Activated CD8-positive, alpha-beta memory T cell treated with anti-CD3 and anti-CD28 coated beads, Interleukin-2, amount 50 U/mL, for 1 hour (primary cell): ENCODE measurements around the gene CLEC9A.

Experiments used
- DNase-seq: peaks from one replicate; pipeline ENCODE4 v3.0.0-alpha.2; 2020; ENCODE audit errors: extremely low read depth

The CLEC9A gene

DNA sequence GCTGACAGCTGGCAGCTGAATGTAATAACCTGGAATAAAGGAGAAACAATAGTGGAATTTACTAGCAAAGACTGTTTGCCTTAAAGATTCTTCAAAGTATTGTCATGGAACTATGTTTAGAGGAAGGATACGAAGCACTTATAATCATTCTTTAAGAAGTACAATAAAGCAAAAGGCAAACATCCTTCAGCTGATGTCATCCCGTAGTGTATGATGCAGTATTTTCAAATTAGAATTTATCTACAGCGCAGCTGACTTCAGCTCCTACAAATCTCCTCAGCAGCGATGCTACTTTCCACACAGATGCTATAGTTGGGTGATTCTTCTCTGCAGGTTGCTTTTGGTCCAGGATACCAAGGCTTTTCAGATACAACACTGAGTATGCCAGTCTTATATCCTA lies 36.8 kb downstream of the CLEC9A start:
- DNase-seq = no peak

DNA sequence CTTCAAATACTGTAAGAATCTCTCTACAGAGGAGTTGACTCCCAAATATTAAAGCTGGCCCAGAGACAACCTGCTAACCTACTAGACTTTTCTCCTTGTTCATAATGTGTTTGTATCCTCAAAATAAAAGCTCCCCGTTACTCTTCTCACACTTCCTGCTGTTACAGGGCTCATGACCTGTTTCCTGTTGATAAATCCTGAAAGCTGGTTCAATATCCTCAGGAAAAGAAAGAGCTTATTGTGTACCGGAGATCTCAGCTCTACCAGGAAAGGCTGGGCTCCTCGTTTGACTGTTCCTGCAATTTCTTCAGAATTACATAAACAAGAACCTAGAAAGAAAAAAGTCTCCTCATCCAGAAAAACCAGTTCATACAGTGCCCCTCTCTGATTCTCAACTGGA lies 37.5 kb downstream of the CLEC9A start:
- no peak for DNase-seq

DNA sequence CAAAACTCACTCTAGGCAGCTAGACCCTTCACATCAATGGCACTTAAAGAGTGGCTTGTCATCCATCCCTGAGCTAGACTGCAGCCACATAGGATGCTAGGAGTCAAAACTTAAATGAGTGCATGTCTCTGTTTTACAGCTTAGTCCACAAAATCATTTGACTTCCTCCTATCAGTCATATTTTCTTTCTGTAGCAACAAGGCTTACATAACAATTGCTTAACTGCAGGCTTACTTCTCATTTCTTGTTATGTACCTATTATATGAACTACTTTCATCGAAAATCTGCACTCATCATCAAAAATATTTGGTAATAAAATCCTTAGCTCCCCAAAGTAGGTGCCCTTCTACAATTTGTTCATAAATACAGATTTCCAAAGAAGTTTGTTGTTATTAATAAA lies 38.2 kb downstream of the CLEC9A start:
- no peak for DNase-seq

DNA sequence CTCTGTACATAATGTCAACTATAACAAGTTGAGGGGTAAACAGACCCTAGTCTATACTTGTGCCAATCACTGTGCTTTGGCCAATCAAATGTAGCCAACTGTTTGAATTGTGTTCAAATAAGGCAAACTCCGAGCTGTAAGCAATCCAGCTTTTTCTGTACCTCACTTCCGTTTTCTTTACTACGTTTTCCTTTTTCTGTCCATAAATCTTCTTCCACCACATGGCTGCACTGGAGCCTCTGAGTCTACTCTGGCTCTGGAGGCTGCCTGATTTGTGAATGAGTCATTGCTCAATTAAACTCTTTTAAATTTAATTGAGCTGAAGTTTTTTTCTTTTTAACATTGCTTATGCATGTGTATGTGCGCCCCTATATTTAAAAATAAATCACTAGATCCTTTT lies 38.6 kb downstream of the CLEC9A start:
- DNase-seq = no peak

DNA sequence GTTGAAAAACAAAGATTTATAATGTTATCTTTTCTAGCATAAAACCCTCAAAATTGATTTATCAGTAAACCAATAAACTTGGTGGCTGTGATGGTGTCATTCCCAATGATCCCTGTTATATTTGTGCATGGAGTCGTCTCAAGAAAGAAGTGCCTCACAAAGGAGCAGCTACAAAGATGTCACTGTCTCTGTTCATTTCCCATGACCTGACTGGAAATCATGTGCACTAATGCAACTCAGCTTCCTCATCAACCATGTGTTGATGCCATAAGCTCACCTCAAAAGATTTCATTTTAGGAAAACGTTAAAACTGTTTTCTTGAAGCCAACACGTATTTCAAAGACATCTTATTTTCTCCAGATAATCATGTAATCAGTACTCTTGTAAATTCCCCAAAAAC lies 39.5 kb downstream of the CLEC9A start:
- no peak for DNase-seq

DNA sequence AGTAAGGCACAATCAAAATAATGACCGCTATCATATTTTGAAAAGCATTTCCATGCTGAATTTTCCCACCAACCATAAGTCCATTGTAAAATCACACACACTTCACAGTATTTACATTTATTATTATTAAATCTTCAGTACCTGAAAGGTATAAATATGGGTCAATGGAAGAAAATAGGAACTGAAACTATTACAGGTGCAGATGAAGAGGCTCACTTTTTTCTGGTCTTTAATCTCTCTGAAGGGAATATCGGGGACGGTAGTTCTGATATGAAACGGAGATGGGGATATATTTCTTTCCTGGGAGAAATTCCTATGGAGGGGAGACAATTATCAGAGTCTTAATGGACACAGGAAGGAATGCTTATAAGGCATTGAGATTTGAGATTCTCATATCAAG lies 39.9 kb downstream of the CLEC9A start:
- no peak for DNase-seq

DNA sequence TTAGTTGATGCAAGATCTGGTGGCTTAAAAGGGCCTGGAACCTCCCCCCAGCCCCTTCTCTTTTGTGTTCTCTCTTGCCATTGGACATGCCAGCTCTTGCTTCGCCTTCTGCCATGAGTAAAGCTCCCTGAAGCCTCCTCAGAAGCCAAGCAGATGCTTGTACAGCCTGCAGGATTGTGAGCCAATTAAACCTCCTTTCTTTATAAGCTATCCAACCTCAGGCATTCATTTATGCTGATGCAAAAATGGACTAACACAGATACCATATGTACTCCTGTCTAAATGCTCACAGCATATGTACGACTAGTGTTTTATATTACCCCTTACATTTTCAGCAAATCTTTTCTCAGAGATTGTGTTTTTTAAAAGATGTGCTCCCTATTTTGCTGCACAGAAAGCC lies 41.6 kb downstream of the CLEC9A start:
- DNase-seq = no peak

DNA sequence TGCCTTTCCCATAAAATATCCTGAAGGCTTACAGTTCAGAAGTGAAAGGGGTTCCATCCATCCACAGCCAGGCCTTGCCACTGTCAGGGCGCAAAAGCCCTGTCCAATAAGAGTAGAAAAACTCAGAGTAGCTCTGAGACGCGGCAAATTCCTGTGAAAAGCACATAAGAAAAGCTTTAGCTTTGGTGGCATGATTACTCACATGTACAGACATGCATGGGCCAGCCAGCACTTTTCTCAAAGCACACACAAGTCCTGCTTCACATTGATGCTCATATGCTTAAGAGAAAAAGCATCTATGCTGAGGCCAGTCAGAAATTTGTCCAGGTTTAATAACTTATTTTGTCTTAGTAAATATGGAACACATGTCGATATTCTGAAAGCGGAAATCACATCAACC lies 42.8 kb downstream of the CLEC9A start:
- no peak for DNase-seq

DNA sequence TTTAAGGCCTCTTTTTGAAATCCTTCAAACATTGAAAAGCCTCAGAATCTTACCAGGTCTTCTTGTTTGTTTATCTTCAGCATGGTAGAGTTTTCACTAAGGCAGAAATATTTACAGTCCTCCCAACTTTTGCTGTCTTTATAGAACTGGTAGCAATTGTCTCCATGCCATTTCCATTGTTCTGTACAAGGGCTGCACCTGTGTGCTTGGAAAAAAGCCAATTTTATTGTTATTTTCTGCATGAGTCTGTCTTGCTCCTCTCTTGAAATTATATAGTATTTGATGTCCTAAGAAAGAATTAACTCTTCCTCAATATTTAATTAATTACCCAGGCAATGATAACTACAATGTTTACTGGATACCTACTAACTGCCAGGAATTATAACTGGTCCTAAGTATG lies 45.0 kb downstream of the CLEC9A start:
- no peak for DNase-seq

DNA sequence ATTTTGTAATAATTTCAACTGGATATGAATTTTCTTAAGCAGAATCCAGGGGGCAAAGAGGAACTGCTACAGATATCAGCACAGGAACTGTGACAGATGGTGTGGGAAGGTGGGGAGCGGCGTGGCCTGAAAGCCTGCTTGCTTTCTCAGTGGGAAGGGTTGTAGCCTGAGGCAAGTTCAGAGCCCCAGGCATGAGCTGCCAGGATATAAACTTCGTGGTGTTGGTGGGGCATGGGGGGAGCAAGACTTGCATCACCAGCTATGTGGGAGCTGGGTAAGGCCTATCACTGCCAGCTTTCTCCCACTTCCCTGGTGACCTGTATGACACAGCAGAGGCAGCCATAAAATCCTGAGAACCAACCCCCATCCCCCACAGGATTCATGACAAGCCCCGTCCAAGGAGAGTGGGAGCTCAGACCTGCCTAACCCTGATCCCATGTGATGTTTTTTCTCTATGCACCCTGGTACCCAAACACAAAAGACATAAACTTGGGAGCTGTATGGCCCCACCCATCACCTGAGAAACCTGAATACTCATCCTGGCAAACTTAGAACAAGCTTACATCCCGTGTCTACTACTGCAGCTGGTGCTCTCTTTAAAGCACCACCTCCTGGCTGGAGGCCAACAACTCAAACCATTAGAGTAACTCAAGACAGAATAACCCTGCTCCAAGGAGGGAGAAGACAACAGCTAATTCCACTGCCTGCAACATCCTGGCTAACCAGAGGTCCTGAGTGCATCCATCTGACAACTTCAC lies 51.8 kb downstream of the CLEC9A start:
- DNase-seq = no peak

DNA sequence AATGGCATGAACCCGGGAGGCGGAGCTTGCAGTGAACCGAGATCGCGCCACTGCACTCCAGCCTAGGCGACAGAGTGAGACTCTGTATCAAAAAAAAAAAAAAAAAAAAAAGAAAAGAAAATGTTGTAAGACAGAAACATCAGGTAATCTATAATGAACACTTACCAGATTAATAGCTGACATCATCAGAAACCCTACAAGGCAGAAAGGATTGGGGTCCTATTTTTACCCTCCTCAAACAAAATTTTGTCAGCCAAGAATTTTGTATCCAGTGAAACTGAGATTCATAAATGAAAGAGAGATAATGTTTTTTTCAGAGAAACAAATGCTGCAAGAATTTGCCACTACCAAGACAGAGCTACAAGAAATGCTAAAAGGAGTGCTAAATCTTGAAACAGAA lies 54.3 kb downstream of the CLEC9A start:
- DNase-seq = no peak

DNA sequence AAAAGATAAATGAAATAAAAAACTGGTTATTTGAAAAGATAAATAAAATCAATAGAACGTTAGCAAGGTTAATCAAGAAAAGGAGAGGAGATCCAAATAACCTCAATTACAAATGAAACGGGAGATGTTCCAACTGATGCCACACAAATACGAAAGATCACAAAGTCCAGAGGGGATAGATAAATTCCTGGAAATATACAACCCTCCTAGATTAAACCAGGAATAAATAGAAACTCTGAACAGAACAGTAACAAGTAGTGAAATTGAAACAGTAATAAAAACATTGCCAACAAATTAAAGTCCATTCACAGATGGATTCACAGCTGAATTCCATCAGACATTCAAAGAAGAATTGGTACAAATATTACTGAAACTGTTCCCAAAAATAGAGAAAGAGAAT lies 55.9 kb downstream of the CLEC9A start:
- DNase-seq = no peak

DNA sequence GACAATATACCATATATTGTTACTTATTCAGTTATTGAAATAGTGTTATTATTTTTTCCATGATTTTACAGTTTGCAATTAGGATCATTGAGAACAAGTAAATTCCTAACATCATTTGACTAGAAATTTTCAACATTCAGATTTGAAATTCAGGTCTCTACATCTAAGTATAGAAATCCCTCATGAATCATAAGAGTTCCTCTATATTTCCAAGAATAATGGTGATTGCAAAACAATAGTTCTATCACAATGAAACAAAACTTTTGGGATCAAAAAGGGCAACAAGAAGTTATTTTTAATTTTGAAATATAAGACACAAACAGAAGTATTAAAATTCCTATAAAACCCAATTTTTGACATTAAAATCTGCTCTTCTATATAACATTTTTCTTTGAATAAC lies 57.5 kb downstream of the CLEC9A start:
- DNase-seq = no peak

DNA sequence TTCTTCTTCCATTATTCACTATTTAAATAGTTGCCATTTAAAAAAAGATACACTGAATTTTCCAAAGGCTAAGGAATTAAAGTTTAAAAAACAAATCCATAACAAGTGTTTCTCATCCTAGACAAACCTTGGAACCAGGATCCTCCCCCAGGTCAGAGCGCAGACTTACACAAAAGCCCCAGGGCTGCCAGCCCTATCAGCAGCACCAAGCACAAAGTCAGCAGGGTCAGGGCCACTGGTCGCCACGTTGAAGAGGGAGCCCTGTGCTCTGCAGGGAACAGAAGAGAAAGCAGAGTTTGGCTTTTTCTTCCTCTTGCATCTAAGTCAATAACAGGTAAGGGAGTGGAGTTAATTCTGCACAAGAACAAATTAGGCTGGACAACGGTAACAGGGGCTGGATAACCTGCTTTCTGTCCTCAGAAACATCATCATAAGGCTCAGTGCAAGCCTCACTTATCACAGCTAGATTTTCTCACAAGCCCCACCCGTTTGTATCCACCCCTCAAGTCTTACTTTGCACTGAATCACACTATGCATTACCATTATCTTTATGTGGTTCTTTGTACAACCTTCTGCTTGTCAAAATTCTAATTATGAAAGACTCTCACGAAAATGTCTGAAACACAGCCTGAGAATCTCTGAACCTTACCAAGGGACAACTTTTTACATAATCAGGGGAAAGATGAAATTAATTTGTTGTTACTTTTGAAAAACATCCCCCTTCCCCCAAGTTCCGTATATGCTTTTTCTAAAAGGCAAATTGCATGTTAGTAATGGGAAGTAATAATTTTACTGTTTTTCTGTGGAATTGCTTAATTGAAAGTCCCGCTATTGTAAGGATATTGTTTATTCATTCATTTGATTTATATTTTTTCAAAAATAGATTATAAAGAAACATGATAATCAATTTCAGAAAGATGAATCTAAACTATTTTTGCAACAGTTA lies 58.7 kb downstream of the CLEC9A start:
- DNase-seq = no peak

DNA sequence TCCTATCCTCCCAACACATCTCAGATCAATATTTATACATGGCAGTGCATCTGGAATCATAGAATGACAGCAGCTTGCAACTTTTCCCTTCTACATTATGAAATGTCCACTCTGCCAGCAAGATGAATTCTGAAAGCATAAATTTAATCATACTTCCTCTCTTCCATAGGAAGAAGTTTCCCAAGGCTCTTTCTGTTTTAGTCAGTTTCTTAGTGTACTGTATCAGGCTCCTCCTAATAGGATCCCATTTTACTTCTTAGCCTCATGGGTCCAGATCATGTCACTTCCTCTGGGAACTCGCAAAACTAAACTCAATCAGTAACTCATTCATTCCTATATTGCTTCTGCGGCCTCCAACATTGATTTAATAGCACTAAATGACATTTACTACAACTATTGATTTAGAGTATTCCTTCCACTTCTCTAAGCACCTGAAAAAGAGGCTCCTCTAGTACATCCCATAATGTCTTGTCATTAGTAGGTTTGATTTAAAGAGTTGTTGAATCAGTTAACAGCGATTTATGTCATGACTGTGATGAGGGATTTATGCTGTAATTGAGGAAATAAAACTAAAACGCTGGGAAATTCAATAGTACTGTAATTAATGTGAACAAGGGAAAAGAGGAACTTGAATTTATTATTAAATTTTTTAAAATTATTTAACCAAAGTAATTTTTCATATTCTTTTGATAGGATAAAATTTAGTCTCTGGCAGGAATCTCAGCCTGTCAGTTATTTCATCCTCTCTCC lies 64.3 kb downstream of the CLEC9A start:
- no peak for DNase-seq

DNA sequence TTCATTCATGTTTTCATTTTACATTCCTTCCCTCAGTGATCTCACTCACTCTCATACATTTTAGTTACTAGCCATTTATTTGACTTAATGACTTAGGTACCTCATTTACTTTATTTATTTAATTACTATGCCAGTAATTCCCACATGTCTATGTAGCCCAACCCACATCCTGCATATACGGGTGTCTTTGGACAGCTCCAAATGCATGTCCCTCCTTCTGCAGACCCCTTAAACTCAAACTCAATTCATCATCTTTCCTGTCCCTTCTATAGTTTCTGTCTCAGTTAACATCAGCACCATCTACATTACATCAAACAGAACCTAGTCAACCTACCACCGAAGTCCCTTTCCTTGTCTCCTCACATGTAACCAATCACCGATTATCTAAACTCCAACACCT lies 65.5 kb downstream of the CLEC9A start:
- no peak for DNase-seq

DNA sequence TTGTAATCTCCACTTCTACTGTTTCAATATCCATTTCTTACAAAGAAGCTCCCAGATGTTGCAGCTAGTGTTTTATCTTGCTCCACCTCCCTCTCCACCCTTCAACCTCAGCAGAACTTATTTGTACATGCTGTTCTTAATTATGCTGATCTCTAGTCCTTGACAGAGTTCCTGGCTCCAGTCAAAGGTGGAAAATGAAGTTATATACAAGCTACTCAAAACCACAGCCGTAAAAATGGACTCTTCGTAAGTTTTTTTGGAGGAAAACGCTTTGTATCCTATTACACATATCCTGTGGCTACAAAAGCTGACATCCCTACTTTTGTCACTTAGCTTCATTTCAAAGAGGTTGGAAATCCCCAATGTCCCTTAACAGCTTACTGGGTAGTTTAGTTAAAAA lies 67.0 kb downstream of the CLEC9A start:
- no peak for DNase-seq

DNA sequence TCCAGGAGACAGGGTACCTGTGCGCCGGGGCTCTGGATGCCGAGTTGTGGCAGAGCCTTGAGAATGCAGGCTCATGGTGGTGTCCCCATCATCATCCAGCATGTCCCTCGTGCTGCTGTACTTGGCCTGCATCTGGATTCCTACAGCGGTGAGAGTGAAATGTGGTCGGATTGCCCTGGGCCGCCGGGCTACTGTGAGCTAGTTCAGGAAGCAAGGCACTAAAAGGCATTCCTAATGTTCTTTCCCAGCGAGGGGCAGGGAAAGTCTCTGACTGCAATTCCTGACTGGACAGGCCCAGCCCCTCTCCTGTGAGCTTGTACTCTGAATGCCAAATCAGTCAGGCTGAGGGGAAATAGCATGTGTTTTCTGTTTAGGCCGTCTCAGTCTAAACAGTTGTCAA lies 68.3 kb downstream of the CLEC9A start, which contains the start of gene CLEC1A:
Gene CLEC1A (minus strand): TSS at position 195 of the 400 bp plus-strand sequence. CDS start 63 bp downstream, at position 132.
- DNase-seq = no peak

DNA sequence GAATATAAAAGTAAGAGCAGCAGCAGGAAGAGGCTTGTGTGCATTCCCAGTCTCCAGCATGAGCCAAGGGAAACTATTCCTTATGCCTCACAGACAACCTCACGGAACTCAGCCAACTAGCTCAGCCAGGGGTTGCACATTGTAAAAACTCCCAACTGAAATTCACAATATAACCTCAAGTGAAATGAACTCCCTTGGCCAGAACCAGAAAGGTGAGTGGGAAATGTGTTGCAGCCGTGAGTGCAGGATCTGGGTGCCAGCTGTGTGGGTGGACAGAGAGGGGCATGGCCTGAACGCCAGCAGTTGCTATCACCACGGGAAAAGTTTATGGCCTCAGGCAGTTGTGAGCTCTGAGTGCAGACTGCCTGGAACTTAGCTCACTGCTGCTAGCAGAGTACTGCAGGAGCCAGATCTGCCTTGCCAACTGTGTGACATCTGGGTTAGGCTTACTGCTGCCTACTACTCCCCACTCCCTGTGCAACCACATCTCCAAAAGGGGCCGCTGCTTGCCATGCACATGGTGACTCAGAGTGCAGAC lies 70.6 kb downstream of the CLEC9A start:
- DNase-seq = no peak

DNA sequence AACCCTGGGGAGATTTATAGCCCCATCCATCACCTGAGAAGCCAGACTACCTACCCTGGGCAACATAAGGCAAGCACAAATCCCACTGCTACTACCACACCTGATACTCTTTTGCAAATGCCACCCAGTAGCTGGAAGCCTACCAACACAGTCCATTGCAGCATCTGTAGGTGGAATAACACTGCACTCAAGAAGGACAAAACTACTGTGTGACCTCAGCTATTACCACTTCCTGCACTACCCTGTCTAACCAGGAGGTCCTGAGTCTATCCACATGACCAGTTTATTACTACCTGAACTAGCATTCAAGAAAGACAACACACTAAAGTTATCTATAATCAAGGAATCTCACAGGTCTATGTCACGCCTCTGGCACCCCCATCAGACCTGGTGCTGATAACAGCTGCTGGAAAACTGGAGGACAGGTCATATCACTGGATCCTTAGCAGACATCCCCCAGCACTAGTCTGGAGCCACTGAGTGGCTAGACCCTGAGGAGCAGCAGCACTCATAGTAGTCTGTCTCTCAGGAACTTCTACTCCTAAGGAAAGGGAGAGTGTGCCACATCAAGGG lies 71.3 kb downstream of the CLEC9A start:
- no peak for DNase-seq

DNA sequence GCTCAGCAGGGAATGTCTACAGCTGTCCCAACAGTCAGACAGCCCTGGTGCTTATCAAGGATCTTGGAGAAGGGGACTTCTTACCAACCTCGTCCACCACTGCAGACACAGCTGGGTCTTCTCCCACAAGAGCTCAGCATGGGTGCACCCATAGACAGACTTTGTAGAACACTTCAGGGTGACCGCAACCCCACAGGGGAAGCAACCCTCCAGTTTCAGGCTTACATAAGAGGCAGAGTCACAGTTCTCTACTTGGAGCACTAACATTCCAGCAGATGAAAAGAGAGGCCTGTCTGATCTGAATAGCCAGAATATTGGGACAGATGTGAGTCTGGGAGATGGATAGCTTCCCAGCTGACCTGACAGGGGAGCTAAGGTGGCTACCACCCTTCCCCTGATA lies 71.8 kb downstream of the CLEC9A start:
- no peak for DNase-seq
